Endothelial cell of umbilical vein (primary cell): ENCODE measurements around the gene CLGN. TPM values are rescaled to one million over a fixed set of nuclear protein-coding genes. Genes with fewer than 3 reads are reported as not detected.

Experiments used
- BruUV-seq: library from RNA; stranded (reverse); fragments of 400-500 nt; replicated peaks from 2 replicates; lab custom pipeline; 2021; lab: Mats Ljungman, UMichigan
- CTCF ChIA-PET: fragments of 300-600, 350-600 bp; sonication (Branson Sonifier 250); formaldehyde crosslinking; loops from one replicate; lab custom pipeline; 2021; ENCODE audit warnings: antibody characterized with exemption, inconsistent platforms; lab: Charles Lee
- POLR2A ChIA-PET: fragments of 300-600, 350-600 bp; sonication (Branson Sonifier 250); formaldehyde crosslinking; loops from one replicate; lab custom pipeline; 2021; ENCODE audit warnings: antibody characterized with exemption, inconsistent platforms; lab: Charles Lee
- DNase-seq: peaks from one replicate; pipeline ENCODE4 v3.0.0-alpha.2; 2011; ENCODE audit warnings: low read depth, low spot score
- FAIRE-seq: peaks from 2 replicates; lab custom pipeline; 2011; peaks lifted over from hg19 to GRCh38; lab: Jason Lieb, UNC
- H2AFZ ChIP-seq: 2 replicates; pipeline ENCODE4 v1.6.0; 2012; ENCODE audit warnings: low read depth, low read length, control low read depth, inconsistent platforms
- H3K27ac ChIP-seq: 2 replicates; pipeline ENCODE4 v1.5.1; 2011; ENCODE audit warnings: low read depth, mild to moderate bottlenecking, control low read depth, low read length, moderate library complexity; ENCODE audit not compliant: insufficient read depth
- H3K27me3 ChIP-seq, 2 experiments: 2 replicates each; pipeline versions ENCODE4 v1.6.0 to v1.6.1; 2011; ENCODE audit warnings: low read length in 2 of 2, mixed read lengths in 1 of 2; ENCODE audit not compliant: control insufficient read depth in 2 of 2, insufficient read depth in 2 of 2
- H3K36me3 ChIP-seq, 2 experiments: 2 replicates in 1 of 2; 3 replicates in 1 of 2; pipeline ENCODE4 v1.5.1; 2011; ENCODE audit warnings: low read length in 2 of 2, mild to moderate bottlenecking in 1 of 2, moderate library complexity in 1 of 2; ENCODE audit not compliant: control insufficient read depth in 2 of 2, insufficient read depth in 2 of 2; ENCODE audit errors: extremely low read depth in 1 of 2
- H3K4me1 ChIP-seq: 3 replicates; pipeline ENCODE4 v1.5.1; 2011; ENCODE audit warnings: mild to moderate bottlenecking, low read length; ENCODE audit not compliant: control insufficient read depth, insufficient read depth; ENCODE audit errors: extremely low read depth
- H3K4me2 ChIP-seq: 2 replicates; pipeline ENCODE4 v1.6.1; 2011; ENCODE audit warnings: low read length, control low read depth, mixed read lengths; ENCODE audit not compliant: insufficient read depth
- H3K4me3 ChIP-seq, 3 experiments: fragments of 200-600 bp in 1 of 3; sonication (generic), shearing (Covaris generic) in 1 of 3; replicated peaks in 1 of 3; 2 replicates each; pipeline ENCODE4 v1.5.1; 2011 to 2016; ENCODE audit warnings: control low read depth in 3 of 3, low read length in 3 of 3, mild to moderate bottlenecking in 2 of 3, inconsistent platforms in 1 of 3, low read depth in 1 of 3, moderate library complexity in 1 of 3; ENCODE audit not compliant: insufficient read depth in 1 of 3
- H3K79me2 ChIP-seq: 2 replicates; pipeline ENCODE4 v1.6.0; 2012; ENCODE audit warnings: low read length, inconsistent platforms; ENCODE audit not compliant: control insufficient read depth, insufficient read depth
- H3K9ac ChIP-seq: replicated peaks from 2 replicates; pipeline ENCODE3; 2011; ENCODE audit warnings: low read length, control low read depth; ENCODE audit not compliant: insufficient read depth; ENCODE audit errors: extremely low read depth
- H3K9me1 ChIP-seq: replicated peaks from 3 replicates; pipeline ENCODE4 v1.6.0; 2011; ENCODE audit warnings: mild to moderate bottlenecking, low read length; ENCODE audit not compliant: control insufficient read depth, insufficient read depth; ENCODE audit errors: extremely low read depth
- H3K9me3 ChIP-seq: replicated peaks from 2 replicates; pipeline ENCODE4 v1.5.1; 2012; ENCODE audit warnings: low read length, inconsistent platforms; ENCODE audit not compliant: control insufficient read depth, insufficient read depth
- H4K20me1 ChIP-seq: replicated peaks from 2 replicates; pipeline ENCODE3; 2011; ENCODE audit warnings: mild to moderate bottlenecking, low read length; ENCODE audit not compliant: control insufficient read depth, insufficient read depth; ENCODE audit errors: extremely low read depth
- EZH2 ChIP-seq: IDR thresholded peaks from 2 replicates; pipeline ENCODE4 v1.6.1; 2012; ENCODE audit warnings: borderline replicate concordance, low read depth, mild to moderate bottlenecking, moderate library complexity, low read length, inconsistent platforms; ENCODE audit not compliant: severe bottlenecking
- FOS ChIP-seq: IDR thresholded peaks from 2 replicates; pipeline ENCODE4 v1.6.1; 2011; ENCODE audit warnings: mild to moderate bottlenecking, low read length, moderate library complexity, borderline replicate concordance; ENCODE audit not compliant: insufficient read depth
- GATA2 ChIP-seq: IDR thresholded peaks from 2 replicates; pipeline ENCODE4 v1.7.0; 2011; ENCODE audit warnings: low read depth, mild to moderate bottlenecking, moderate library complexity, mixed read lengths, low read length; ENCODE audit not compliant: insufficient read length, insufficient read depth
- JUN ChIP-seq: IDR thresholded peaks from 2 replicates; pipeline ENCODE4 v1.6.1; 2011; ENCODE audit warnings: borderline replicate concordance, low read depth; ENCODE audit not compliant: insufficient read length, insufficient read depth
- MYC ChIP-seq: IDR thresholded peaks from one replicate; pipeline ENCODE4 v1.6.1; 2011; ENCODE audit warnings: mild to moderate bottlenecking, low read depth, low read length
- POLR2A ChIP-seq: IDR thresholded peaks from 2 replicates; pipeline ENCODE4 v1.6.1; 2012; ENCODE audit warnings: low read depth, mild to moderate bottlenecking, control low read depth, low read length
- POLR2AphosphoS5 ChIP-seq: IDR thresholded peaks from 2 replicates; pipeline ENCODE4 v1.6.1; 2012; ENCODE audit warnings: low read depth, mild to moderate bottlenecking, control low read depth, low read length, moderate library complexity; ENCODE audit not compliant: insufficient read depth
- dilution Hi-C: fragments of 300-500 bp; cut with MboI; formaldehyde crosslinking; loops from one replicate; pipeline ENCODE4 v1.15.0; 2019; ENCODE audit warnings: low sequenced_read_pairs; ENCODE audit not compliant: extremely low pct_ligation_motif_present
- intact Hi-C: fragments of 100-400 bp; cut with micrococcal nuclease; formaldehyde crosslinking; loops from one replicate; pipeline ENCODE4 v1.10.0; 2022
- polyA plus RNA-seq, 4 experiments: library from polyadenylated mRNA; depleted of rRNA in 3 of 4; stranded (reverse) in 3 of 4; unstranded in 1 of 4; fragments of >200 nt; gene quantifications; 2 replicates each; pipeline versions ENCODE4 v1.2.1 to v1.2.3, GENCODE V29; 2011 to 2012; ENCODE audit warnings: missing spikeins in 1 of 4
- total RNA-seq: library from RNA; stranded (reverse); gene quantifications from 2 replicates; pipeline ENCODE4 v1.2.3, GENCODE V29; 2021
- TF ChIP-seq, protein P1 (sequence below), 2 donors: IDR thresholded peaks; 1 replicate in 1 of 2; 2 replicates in 1 of 2; pipeline ENCODE4 v1.5.1; 2011; ENCODE audit warnings: low read length in 2 of 2, mild to moderate bottlenecking in 2 of 2, moderate library complexity in 2 of 2, control low read depth in 1 of 2, inconsistent platforms in 1 of 2, low read depth in 1 of 2; ENCODE audit not compliant: insufficient read depth in 1 of 2; ENCODE audit errors: extremely low read depth in 1 of 2
- TF ChIP-seq, protein P2 (sequence below): IDR thresholded peaks from 2 replicates; pipeline ENCODE4 v1.6.1; 2011; ENCODE audit not compliant: insufficient read depth, insufficient read length

Gene CLGN
- total and polyA plus RNA-seq, 2 donors (not counting 3 experiments of a cell fraction or from before 2014, with no cell fraction given): 0.12 to 1.00 TPM

DNA sequence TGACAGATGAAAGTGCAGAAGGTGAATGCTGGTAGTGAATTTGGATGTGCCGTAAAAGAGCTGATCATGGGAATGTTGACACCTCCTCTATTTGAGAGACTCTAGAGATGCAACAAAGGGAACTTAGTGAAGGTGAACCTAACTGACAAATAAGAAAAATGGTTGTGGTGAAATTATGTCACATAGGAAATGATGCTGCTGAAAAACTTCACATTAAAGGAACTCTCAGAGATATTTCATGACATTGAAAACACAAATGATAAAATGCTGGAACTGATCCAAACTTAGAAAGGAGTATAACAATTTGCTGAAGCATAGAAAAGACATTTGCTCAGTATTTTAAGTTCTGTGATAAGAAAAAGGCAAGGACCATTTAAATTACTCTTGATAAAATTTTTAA lies 38.7 kb upstream of the CLGN start:
- TF ChIP-seq JUN: no peak
- TF ChIP-seq POLR2A: no peak
- TF ChIP-seq EZH2: no peak
- TF ChIP-seq, protein P1, sequence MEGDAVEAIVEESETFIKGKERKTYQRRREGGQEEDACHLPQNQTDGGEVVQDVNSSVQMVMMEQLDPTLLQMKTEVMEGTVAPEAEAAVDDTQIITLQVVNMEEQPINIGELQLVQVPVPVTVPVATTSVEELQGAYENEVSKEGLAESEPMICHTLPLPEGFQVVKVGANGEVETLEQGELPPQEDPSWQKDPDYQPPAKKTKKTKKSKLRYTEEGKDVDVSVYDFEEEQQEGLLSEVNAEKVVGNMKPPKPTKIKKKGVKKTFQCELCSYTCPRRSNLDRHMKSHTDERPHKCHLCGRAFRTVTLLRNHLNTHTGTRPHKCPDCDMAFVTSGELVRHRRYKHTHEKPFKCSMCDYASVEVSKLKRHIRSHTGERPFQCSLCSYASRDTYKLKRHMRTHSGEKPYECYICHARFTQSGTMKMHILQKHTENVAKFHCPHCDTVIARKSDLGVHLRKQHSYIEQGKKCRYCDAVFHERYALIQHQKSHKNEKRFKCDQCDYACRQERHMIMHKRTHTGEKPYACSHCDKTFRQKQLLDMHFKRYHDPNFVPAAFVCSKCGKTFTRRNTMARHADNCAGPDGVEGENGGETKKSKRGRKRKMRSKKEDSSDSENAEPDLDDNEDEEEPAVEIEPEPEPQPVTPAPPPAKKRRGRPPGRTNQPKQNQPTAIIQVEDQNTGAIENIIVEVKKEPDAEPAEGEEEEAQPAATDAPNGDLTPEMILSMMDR (IDR thresholded peaks at IDR 0.05; ENCODE audit: extremely low read depth in 1 of 2, insufficient read depth in 1 of 2, low read depth in 1 of 2, low read length in 2 of 2): no peak
- TF ChIP-seq, protein P2, sequence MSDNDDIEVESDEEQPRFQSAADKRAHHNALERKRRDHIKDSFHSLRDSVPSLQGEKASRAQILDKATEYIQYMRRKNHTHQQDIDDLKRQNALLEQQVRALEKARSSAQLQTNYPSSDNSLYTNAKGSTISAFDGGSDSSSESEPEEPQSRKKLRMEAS: no peak
- no peak for TF ChIP-seq POLR2AphosphoS5
- no peak for TF ChIP-seq MYC
- no peak for TF ChIP-seq GATA2
- TF ChIP-seq FOS: no peak
- FAIRE-seq: no peak
- Histone ChIP-seq H2AFZ (no peak overlapping the region), H3K9me3 (no peaks in the 10 kb centered on the region), H3K36me3 (no peaks in the 10 kb centered on the region), H3K27me3 (peaks cover 11 to 46% of the 10 kb centered on the region in 2 experiments), H3K4me2 (no peak overlapping the region), H3K9ac (no peak overlapping the region), H3K4me3 (no peak overlapping the region), H3K9me1 (peaks cover 3% of the 10 kb centered on the region), H3K4me1 (no peaks in the 10 kb centered on the region), H3K27ac (no peak overlapping the region), H4K20me1 (no peaks in the 10 kb centered on the region), H3K79me2 (no peaks in the 10 kb centered on the region)
- dilution Hi-C loops: no loop called here
- BruUV-seq: no TSS peak
- ChIA-PET POLR2A (no interaction called here), CTCF (interaction anchor here (1.1 to 1.3 kb wide), 3 partner anchors 10 to 106 kb away, joined by 3 to 4 read pairs (median 3); partner anchors contain the start of gene CLGN)
- intact Hi-C loops: no loop called here
- no peak for DNase-seq
